Sigmoid colon (tissue), 4 donors: Measurements from ENCODE around the gene CDH22.

ENCODE experiments used
- EP300 ChIP-seq, 4 donors: sonication (generic); formaldehyde crosslinking; IDR thresholded peaks; one replicate each; pipeline ENCODE4 v1.6.1; 2017; ENCODE audit warnings: antibody characterized with exemption in 4 of 4
- POLR2A ChIP-seq, 2 donors: fragments of 450-650 bp; IDR thresholded peaks; one replicate each; pipeline ENCODE4 v1.6.1; 2016; ENCODE audit warnings: antibody characterized with exemption in 2 of 2, mild to moderate bottlenecking in 2 of 2, moderate library complexity in 2 of 2
- POLR2AphosphoS5 ChIP-seq, 4 donors: sonication (generic); formaldehyde crosslinking; IDR thresholded peaks; one replicate each; pipeline ENCODE4 v1.6.1; 2017; ENCODE audit warnings: antibody characterized with exemption in 4 of 4
- TF ChIP-seq, protein P1 (sequence below), 4 experiments: fragments of 450-650 bp in 3 of 4; fragments of 200-600 bp in 1 of 4; IDR thresholded peaks; one replicate each; pipeline ENCODE4 v1.5.1; 2016 to 2019; ENCODE audit warnings: antibody characterized with exemption in 4 of 4, mild to moderate bottlenecking in 3 of 4, moderate library complexity in 2 of 4

DNA sequence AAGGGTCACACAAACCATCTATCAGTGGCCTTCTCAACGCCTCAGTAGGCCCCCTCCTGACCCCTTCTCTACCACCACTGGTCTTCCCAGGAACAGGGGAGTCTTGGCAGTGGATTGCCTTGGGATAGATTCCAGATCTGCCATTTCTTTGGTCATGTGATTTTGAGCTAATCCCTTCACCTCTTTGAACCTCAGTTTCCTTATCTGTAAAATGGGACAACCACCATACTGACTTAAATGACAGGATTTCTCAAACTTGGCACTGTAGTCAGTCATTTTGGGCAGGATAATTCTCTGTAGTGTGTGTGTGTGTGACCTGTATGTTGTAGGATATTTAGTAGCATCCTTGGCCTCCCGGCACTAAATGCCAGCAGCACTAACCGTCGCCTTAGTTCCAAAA, 89.1 kb downstream of the CDH22 start:
- TF ChIP-seq, protein P1, sequence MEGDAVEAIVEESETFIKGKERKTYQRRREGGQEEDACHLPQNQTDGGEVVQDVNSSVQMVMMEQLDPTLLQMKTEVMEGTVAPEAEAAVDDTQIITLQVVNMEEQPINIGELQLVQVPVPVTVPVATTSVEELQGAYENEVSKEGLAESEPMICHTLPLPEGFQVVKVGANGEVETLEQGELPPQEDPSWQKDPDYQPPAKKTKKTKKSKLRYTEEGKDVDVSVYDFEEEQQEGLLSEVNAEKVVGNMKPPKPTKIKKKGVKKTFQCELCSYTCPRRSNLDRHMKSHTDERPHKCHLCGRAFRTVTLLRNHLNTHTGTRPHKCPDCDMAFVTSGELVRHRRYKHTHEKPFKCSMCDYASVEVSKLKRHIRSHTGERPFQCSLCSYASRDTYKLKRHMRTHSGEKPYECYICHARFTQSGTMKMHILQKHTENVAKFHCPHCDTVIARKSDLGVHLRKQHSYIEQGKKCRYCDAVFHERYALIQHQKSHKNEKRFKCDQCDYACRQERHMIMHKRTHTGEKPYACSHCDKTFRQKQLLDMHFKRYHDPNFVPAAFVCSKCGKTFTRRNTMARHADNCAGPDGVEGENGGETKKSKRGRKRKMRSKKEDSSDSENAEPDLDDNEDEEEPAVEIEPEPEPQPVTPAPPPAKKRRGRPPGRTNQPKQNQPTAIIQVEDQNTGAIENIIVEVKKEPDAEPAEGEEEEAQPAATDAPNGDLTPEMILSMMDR (IDR thresholded peaks at IDR 0.05): no peak
- TF ChIP-seq POLR2A (IDR thresholded peaks at IDR 0.05): no peak
- no peak for TF ChIP-seq EP300 (IDR thresholded peaks at IDR 0.05)
- no peak for TF ChIP-seq POLR2AphosphoS5 (IDR thresholded peaks at IDR 0.05)
